ENCODE data around the gene ACSF2. TPM values are rescaled to one million over a fixed set of nuclear protein-coding genes. Genes with fewer than 3 reads are reported as not detected.

ACSF2 gene
- total RNA-seq, 1 experiment from 2014 or later: 17.8 TPM

GRCh38 chr17:50439008-50439407 is 13.0 kb downstream of the ACSF2 start:
- H3K27ac Mint-ChIP-seq (ENCODE audit: low read depth, unreplicated experiment): no peak overlapping the region
- H3K4me1 Mint-ChIP-seq (ENCODE audit: insufficient read depth, unreplicated experiment): peaks cover 14% of the 10 kb centered on the region
- CTCF ChIA-PET: interaction anchor here (0.7 to 1.7 kb wide), 2 partner anchors 27 to 41 kb away, joined by 3 to 7 read pairs; partner anchors contain the start of gene LRRC59
- H3K36me3 Mint-ChIP-seq (ENCODE audit: insufficient read depth, unreplicated experiment): peaks cover 5% of the 10 kb centered on the region
- no peaks in the 10 kb centered on the region for H3K27me3 Mint-ChIP-seq (ENCODE audit: insufficient read depth, unreplicated experiment)
- H3K9me3 Mint-ChIP-seq (ENCODE audit: unreplicated experiment): no peaks in the 10 kb centered on the region
- POLR2A ChIA-PET: interaction anchor here (0.9 to 9.6 kb wide), 2 partner anchors 11 to 13 kb away, joined by 3 to 76 read pairs; partner anchors contain the start of gene ACSF2
- H3K4me3 Mint-ChIP-seq (ENCODE audit: unreplicated experiment): no peak overlapping the region
- BruUV-seq (replicated peaks): no TSS peak
- no peak for DNase-seq (ENCODE audit: unreplicated experiment)
- intact Hi-C loops (cut with micrococcal nuclease): no loop called here
- no peak for TF ChIP-seq CTCF (IDR thresholded peaks at IDR 0.05; ENCODE audit: unreplicated experiment)

GRCh38 chr17:50440172-50440837 is 14.3 kb downstream of the ACSF2 start:
- H3K27ac Mint-ChIP-seq (ENCODE audit: low read depth, unreplicated experiment): no peak overlapping the region
- peaks cover 14% of the 10 kb centered on the region for H3K4me1 Mint-ChIP-seq (ENCODE audit: insufficient read depth, unreplicated experiment)
- no peak overlapping the region for H3K4me3 Mint-ChIP-seq (ENCODE audit: unreplicated experiment)
- TF ChIP-seq CTCF (IDR thresholded peaks at IDR 0.05; ENCODE audit: unreplicated experiment): no peak
- H3K27me3 Mint-ChIP-seq (ENCODE audit: insufficient read depth, unreplicated experiment): no peaks in the 10 kb centered on the region
- CTCF ChIA-PET: interaction anchor here (1.6 kb wide), 1 partner anchor 9 kb away, joined by 3 read pairs; no protein-coding TSS in a partner anchor
- intact Hi-C loops (cut with micrococcal nuclease): no loop called here
- BruUV-seq (replicated peaks): no TSS peak
- H3K36me3 Mint-ChIP-seq (ENCODE audit: insufficient read depth, unreplicated experiment): peaks cover 5% of the 10 kb centered on the region
- no peak for DNase-seq (ENCODE audit: unreplicated experiment)
- POLR2A ChIA-PET: interaction anchor here (0.6 to 9.6 kb wide), 3 partner anchors 12 to 344 kb away, joined by 3 to 76 read pairs (median 4); partner anchors contain the start of genes ACSF2 and LRRC59
- no peaks in the 10 kb centered on the region for H3K9me3 Mint-ChIP-seq (ENCODE audit: unreplicated experiment)

DNA sequence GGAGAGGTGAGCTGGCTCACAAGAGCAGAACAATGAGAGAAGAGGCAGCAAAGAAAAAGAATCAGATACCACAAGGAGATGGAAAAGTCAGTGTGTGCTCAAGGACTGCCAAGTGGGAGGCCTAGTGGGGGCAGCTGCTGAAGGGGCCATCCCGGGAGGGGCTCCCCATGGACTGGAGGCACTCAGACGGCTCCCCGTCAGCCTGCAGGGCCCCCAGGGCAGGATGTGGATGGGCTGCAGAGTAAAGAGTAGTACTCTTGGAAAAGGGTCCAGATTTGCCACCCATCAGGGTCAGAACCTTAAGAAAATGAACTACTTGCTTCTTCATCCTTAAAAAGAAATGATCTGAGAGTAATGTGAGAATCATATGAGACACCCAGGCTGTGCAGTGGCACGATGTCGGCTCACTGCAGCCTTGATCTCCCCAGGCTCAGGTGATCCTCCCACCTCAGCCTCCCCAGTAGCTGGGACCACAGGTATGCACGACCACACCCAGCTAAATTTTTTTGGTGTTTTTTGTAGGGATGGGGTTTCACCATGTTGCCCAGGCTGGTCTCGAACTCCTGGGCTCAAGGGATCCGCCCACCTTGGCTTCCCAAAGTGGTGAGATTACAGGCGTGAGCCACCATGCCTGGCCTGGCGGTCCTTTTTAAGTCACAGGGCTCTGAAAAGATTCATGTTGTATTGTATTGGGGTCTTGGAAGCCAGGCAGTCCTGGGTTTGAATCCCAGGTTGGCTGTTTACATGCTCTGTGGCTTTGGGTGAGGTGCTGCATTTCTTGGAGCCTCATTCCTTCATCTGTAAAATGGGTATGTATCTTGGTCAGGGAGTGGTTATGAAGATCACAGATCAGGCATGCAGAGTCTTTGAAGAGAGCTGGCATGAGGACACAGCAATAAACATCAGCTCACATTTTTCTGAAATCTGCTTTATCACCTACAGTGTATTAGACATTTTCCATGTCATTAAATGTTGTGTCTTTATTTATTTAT is 15.1 kb downstream of the ACSF2 start:
- no peak overlapping the region for H3K4me3 Mint-ChIP-seq (ENCODE audit: unreplicated experiment)
- intact Hi-C loops (cut with micrococcal nuclease): no loop called here
- BruUV-seq (replicated peaks): no TSS peak
- H3K9me3 Mint-ChIP-seq (ENCODE audit: unreplicated experiment): no peaks in the 10 kb centered on the region
- no peaks in the 10 kb centered on the region for H3K27me3 Mint-ChIP-seq (ENCODE audit: insufficient read depth, unreplicated experiment)
- H3K4me1 Mint-ChIP-seq (ENCODE audit: insufficient read depth, unreplicated experiment): peaks cover 14% of the 10 kb centered on the region
- no peak for DNase-seq (ENCODE audit: unreplicated experiment)
- CTCF ChIA-PET: interaction anchor here (1.0 to 1.6 kb wide), 2 partner anchors 10 to 38 kb away, joined by 3 read pairs; no protein-coding TSS in a partner anchor
- H3K27ac Mint-ChIP-seq (ENCODE audit: low read depth, unreplicated experiment): no peak overlapping the region
- TF ChIP-seq CTCF (IDR thresholded peaks at IDR 0.05; ENCODE audit: unreplicated experiment): no peak
- peaks cover 5% of the 10 kb centered on the region for H3K36me3 Mint-ChIP-seq (ENCODE audit: insufficient read depth, unreplicated experiment)
- POLR2A ChIA-PET: interaction anchor here (0.6 to 9.6 kb wide), 3 partner anchors 13 to 343 kb away, joined by 3 to 76 read pairs (median 4); partner anchors contain the start of genes ACSF2 and LRRC59
